Hepatocyte (in vitro differentiated cells): Measurements from ENCODE around the gene KPNB1.

ENCODE experiments used
- CTCF ChIP-seq: fragments of 200-600 bp; sonication (generic); IDR thresholded peaks from 2 replicates; pipeline ENCODE4 v1.5.1; 2016; ENCODE audit warnings: antibody characterized with exemption, mild to moderate bottlenecking; ENCODE audit not compliant: poor library complexity
- EZH2 ChIP-seq: fragments of 200-600 bp; sonication (generic); IDR thresholded peaks from 2 replicates; pipeline ENCODE4 v1.6.1; 2016; ENCODE audit warnings: antibody characterized with exemption, mild to moderate bottlenecking, borderline replicate concordance
- EZH2phosphoT487 ChIP-seq: fragments of 200-600 bp; sonication (generic); IDR thresholded peaks from one replicate; pipeline ENCODE4 v1.6.1; 2018; ENCODE audit warnings: antibody characterized with exemption, mild to moderate bottlenecking, low read depth, moderate library complexity; ENCODE audit not compliant: unreplicated experiment, severe bottlenecking

- TF ChIP-seq CTCF (no peak), EZH2 (no peak), EZH2phosphoT487 (no peak)
These were observed 49.8 kb downstream of the KPNB1 start for GRCh38 chr17:47699536-47699840.
